Hepatic stellate cell (primary cell): ENCODE results near the gene LNX1.
"Not testable (repeated sequence)": the region's sequence is repeated elsewhere in the genome, so short reads cannot be mapped to it uniquely, and the experiment has no call there.

Source experiments
- DNase-seq: peaks from one replicate; pipeline ENCODE4 v3.0.0; 2011; ENCODE audit warnings: low spot score

The LNX1 gene

DNA sequence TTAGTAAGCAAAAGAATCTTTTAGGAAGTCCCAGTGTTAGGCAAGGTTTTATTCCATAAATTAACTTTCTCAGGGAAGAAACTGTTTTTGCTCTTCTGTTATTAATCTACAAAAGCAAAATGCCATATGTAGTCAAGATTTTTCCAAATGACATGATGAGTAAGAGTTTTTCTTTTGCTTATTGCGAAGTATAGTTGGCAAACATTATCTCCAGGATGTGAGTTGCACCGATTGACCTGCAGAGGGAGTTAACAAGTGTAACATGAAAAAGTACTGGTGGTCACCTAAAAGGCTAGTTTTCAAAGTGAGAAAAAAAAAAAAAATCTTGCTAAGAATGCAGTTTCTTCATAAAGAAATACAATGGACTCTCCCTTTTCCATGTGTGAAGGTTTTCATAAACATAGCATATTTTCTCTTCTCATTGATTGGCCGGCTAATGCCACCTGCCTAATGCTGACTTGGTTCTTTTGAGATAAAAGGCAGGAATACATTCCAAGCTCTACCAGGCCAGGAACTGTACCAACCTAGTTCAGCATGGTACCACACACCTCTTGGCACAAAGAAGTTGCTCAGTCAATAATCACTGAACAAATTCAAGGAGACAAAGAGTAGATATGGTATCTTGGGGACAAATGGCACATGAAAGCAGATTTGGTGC is 100.2 kb downstream of the LNX1 start:
- peak; percentile 52 for DNase-seq

DNA sequence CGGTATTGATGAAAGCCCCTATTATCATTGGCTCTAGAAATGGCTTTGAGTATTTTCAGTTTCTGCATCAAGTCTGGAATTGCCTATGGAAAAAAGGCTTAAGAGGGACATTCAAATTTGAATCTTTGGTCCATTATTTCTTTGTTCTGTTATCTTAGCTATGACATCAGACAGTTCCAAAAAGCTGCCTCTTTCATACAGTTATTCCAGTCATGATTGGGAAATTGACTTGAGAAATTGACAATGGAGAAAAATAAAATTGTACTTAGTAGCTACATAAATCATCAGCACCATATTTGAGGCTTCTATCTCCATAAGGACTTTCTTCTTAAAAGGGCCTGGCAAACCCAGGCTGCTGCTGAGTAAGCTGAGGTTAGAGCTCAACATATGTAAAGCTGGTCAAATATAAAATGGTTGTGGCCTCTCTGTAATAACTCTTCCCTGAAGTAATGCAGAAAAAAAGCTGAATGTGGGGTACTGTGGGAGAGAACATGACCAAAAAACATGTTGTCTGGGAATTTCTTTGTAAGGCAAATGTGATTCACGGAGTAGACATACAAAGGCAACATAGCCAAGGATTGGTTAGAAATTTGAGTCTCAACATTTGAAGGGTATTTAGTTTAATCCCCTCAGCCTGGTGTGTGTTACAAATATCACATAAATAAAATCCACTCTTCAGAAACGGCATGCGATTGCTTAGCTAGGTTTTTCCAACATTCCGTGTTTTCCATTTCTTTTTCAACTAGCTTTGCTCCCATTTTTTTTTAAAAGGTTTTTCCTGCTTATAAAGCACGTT is 100.9 kb downstream of the LNX1 start:
- DNase-seq = no peak

DNA sequence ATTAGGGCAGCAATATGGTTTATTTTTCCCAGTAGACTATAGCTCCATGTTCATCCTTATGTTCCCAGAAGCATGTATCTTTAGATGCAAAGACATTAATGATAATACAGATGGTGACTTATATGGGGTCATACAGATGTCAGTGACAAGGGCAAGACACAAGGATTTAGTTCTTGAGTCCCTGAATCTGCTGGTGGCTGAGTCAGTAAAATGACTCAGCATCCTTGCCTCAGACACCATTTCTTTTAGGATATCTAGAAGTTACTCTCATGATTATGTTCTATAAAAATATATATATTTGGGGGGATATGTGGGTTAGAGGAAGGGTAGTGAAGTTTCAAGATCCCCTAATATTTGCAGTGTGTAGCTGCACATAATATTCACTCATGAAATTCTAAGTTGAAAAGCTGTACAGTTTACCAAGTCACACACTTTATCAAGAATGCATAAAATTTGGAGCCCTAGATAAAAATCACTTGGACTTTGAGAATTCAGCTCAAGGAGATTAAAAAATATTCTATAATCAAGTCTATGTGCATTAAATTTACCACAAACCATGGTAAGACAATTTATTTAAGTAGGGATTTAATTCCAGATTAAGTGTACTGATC is 101.9 kb downstream of the LNX1 start:
- DNase-seq = peak; percentile 35

DNA sequence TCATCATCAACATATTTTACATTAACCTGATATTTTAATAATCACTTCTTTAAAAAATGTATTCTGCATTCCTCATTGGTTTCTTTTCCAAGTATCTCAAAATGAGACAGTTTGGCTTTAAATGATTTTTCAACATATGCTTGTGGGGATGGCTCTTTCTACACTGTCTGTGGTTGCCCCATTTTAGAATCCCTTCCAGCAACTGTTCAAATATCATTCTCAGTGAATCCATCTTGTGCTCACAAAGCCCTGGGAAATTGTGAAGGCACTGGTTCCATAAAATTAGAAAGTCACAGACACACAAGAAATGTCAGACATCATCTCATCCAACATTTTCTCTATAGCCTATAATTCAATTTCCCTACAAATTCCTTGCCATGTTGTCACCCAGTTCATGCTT is 103.5 kb downstream of the LNX1 start:
- DNase-seq = no peak

DNA sequence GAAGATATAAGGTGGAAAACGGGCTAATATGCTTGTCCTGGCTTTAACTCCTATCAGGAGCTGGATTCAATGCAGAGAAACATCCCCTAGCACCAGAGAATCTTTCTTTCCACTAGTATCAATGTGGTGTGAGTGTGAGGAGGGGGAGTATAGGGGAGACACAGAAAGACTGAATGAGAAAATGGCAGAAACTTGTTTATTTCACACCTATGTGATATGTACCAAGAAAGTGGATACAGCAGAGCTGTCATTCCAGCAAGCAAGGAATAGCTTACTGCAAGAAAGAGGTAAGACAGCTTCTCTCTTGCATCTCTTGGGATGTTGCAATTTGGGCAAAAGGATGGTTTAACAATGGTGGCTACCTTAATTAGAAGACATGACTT is 105.6 kb downstream of the LNX1 start:
- DNase-seq = no peak

DNA sequence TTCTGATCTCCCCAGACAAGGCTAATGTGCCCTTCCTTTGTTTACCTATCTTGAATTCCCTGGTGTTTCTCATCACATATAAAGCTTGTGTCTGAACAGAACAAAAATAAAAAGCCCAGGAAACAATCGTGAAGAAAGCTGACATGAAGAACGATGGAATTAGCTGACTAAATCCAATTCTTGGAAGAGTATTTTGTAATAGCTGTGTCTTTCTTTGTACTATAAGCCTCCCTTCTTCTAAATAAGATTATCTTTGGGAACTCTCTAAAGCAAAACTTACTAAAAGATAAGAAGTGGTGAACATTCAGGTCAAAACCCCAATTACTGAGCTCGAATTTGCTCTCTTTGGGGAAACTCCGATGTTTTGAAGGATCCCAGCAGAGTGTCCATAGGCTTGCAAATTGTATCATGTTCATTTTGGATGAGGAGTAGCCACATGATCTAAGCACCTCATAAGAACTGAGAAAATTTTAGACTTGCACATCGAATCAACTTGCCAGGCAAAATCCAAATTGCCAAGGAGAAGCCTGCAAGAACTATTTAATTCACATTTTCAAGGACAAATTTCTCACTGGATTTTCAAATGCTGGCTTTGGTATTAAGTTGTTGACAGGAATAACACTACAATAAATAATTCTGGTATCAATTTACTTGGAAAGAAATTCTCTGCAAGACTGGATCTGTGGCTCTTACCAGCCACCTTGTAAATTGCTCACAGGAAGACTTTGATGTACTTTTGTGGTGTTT is 106.2 kb downstream of the LNX1 start:
- no peak for DNase-seq

DNA sequence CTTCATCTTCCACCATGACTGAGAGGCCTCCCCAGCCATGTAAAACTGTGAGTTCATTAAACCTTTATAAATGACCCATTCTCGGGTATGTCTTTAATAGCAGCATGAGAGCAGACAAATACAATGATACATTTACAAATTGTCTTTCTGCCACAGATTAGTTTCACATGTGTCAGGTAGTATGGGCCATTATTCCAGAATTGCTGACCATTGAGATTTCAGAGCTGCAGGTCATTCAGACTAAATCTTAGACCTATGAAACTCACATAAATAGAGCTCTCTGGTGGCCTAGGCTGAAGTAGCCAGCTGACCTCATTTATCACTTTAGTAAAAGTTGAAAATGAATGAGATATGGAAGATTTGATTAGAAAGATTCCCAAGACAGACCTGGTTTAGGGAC is 108.0 kb downstream of the LNX1 start:
- DNase-seq = no peak

DNA sequence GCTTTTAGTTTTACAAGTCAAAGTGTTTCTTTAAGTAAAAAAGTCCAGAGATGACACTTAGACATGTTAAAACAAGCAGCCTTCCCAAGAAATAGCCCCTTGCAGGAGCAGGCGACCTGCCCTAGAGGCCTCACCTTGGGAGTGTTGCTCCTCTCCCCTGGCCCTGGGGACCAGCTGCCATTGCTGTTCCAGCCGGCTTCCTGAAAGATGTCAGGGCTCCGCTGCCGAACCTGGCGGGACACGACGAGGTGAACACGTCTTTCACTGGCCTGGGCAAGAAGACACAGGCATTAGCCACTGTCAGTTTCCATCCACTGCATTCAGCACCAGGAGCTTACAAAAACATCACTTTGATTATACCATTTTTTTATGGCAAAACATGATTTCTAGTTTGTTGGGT is 109.7 kb downstream of the LNX1 start:
- DNase-seq = no peak

DNA sequence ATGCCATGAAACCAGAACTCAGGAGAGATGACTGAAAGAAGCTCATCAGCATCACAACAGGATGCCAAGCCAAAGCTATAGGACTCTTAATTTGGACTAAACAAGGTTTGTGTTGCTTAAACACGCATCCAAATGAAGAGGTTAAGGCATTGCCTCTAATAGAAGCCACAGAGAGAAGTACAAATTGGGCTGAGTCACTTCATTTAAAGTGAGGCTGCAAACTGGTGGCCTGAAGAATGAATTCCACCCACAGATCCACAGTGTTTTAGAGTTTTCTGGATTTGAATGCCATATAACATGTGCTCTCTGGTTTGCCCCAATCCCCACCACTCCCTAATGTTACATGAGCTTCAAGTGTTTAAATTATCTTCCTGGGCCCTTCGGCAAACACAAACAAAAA is 110.4 kb downstream of the LNX1 start:
- DNase-seq = no peak

DNA sequence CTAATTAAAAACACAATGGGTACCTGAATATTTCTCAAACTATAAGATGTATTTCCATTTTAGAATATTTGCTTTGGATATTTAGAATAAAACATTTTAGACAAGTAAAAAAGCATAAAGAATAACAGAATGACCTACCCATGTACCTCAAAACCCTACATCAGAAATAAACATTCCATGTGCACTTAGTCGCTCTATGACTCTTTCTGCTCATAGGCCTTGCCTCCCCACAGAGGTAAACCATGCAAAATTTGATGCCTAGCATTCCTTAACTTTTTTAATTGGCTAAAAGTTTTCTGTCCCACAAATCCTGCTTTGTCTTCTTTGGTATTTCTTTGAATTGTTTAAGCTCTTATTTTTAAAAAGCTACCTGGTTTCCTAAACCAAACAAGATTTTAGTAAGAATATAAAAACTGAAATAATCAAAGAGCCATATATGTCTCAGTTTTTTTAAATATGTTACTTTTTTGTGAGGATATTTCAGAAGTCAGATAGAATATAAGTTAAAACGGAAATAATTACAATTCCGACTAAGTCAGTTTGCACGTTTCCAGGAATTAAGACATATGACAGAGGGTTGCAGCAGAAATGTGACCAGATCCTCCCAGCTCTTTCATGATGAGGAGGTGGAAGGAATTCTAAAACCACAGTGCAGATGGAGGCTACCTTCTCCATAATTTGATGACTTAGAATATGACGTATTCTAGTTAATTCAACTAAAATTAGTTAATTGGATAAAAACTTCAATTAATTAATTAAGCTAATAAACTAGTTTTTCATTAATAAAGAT is 111.4 kb downstream of the LNX1 start:
- peak; percentile 28 for DNase-seq

DNA sequence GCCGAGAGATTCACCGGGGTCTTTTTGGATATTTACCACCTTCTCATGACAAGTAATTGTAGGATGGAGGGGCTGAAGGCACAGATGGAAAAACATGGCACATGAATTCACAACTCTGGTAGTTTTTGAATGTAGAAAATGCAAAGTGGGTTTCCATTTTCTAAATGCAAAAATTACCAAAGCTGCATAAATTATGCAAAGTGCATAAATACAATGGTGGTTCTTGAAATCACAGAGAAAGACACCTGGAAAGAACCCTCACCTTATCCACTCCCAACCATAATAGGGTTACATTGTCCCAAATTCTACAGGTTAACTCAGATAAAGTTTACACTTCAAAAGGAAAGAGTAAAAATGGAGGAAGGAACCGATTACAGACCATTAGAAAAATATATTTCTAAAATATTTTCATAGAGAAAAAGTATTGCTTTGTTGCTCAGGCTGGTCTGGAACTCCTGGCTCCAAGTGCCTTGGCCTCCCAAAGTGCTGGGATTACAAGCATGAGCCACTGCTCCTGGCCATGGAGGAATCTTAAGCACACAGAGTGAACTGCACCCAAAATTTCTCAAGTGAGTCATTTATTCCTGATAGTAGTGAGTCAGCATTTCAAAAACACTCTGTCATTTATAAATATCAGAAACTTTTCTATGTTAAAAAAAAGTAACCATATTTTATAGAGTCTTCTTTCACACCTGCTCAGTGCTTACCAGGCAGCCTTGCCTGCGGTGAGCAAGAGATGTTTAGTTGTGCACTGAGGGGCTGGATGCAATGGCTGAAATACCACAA is 112.4 kb downstream of the LNX1 start:
- peak; percentile 41 for DNase-seq

DNA sequence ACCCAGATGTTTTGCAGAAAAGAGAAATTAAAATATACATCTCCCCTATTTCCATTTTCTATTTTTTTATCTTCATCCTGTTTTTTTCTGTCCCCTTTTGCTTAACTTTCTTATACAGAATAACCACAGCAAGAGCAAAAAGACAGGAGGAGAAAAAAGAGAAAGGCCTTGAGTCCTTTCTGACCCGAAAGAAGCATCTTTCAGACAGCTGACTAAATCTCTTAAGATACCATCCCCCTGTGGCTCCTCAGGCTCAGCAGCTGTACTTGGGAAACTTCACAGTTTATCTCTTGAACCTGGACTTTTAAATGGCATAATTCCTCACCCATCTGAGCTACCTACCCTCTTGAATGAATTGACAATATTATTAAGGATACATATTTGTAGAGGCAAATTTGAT is 113.7 kb downstream of the LNX1 start:
- no peak for DNase-seq

DNA sequence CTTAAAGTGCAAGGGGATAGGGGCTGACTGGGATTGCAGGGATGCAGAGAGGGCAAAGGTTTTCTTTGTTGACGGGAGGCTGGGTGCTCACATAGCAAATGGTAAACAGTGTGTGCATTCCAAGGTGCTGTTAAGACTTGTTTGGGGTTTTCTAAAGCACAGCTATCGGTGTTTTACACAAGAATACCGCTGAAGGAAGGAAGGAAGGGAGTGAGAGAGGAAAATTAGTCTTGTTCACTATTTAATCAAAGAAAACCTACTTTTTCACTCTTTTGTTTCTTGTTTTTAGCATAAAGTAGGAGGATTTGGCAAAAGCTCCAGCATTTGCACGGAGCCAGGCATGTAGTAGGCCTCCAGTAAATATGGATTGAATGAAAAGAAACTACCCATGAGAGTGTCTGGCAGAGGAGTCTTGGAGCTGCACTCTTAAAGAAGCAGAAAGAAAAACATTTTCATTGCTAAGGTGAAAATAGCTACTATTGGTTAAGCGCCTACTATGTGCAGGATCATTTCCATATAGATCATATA is 114.2 kb downstream of the LNX1 start:
- no peak for DNase-seq

DNA sequence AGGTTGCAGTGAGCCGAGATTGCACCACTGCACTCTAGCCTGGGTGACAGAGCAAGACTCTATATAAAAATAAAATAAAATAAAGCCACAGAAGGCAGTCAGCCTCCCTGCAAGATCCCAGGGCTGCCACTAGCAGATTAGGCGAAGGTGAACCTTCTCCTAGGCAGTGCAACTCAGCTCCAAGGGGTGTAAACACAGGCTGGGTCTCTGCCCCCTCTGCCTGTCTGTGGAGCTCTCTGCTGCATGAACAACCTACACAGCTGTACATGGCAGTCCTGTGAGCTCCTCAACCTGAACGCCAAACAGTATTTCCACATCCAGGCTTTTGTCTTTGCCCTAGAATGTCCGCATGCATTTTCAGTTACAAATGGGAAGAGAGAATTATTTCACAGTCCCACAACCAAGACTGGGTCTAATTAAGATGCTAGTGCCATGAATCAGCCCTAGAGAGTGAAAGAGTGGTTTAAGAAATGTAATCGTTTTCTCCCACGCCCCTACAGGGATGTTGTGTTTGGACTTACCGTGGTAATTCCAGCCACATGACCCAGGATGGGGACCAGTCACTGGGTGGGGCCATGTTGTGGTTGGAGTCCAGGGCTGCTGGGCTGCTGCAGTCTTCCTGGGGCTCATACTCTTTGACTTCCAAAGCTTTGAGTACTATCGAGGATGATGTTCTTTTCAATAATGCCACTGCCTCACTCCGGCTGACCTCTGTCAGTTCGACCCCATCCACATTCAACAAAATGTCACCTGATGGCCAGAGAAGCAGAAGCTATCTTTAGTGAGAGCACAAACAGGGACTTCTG is 114.9 kb downstream of the LNX1 start:
- DNase-seq = peak; percentile 77

DNA sequence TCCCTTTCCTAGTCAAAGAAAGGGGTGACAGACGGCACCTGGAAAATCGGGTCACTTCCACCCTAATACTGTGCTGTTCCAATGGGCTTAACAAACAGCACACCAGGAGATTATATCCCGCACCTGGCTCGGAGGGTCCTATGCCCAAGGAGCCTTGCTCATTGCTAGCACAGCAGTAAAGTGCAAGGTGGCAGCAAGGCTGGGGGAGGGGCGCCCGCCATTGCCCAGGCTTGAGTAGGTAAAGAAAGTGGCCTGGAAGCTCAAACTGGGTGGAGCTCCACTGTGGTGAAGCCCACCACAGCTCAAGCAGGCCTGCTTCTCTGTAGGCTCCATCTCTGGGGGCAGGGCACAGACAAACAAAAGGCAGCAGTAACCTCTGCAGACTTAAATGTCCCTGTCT is 124.7 kb downstream of the LNX1 start:
- not testable (repeated sequence) for DNase-seq

DNA sequence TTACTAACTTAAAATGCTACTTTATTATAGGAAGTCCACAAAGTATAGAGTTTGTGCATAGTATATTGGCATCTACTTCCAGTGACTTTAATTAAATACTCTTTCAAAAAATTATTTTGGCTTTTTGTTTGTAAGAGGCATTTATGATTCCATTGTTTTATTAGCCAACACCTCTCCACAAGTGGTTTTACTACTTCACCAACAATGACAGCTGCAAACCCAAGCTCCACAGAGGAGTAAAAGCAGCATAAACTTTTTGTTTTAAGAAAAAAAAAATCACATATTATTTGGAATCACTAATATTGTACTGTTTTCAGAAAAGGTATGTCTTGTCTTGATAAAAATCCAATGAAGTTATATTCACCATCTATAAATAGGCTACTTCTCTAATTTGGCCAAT is 125.4 kb downstream of the LNX1 start:
- no peak for DNase-seq

DNA sequence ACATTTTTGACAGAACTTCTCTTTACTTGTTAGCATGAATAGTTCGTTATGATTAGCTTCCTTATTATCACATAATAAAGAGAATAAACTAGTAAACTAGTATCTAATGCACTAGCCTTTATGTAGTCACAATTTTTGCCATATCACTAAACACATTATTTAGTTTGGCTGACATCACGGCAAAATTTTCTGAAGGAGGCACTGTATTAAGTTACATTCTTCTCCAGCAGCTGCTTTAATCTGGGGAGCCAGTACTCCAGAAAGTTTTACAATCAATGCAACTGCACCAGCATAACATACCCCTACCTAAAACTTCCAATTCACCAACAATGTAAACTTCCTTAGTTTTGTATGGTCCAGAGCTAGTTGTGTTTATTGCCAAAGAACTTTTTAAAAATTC is 126.0 kb downstream of the LNX1 start:
- DNase-seq = no peak

DNA sequence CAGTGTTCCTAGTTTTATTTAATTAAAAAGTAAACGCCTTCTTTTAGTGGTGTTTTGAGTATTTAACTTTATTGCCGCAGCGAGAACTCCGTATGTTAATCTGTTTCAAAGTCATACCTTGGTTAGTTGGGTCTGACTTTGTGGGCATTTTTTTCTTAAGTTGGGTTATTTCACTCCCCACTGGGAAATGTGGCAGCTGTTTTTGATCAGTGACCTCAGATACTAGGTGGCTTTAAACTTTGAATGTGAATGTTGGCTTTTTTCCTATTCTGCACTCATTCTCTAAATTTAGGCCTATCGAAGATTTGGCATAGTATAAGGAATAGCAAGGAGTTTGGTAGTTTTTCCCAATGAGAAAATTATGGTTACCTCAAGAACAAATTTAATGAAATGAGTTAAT is 127.9 kb downstream of the LNX1 start:
- DNase-seq = no peak

DNA sequence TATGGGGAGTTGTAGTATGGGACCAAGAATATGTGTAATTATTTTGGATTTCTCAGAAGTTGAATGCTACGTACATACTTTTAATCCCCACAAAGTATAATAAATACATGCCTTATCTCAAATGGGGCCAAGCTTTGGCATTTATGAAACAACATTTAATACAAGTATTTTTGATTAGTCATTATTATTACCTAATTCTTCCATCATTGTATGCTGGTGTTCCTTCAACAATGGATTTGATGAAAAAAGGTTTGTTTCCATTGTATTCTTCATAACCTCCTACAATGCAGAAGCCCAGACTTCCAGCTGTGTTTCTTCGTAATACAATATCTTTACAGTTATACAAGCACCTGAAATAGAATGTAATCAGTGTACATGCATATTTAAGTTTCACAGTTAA is 130.0 kb downstream of the LNX1 start:
- DNase-seq = no peak

DNA sequence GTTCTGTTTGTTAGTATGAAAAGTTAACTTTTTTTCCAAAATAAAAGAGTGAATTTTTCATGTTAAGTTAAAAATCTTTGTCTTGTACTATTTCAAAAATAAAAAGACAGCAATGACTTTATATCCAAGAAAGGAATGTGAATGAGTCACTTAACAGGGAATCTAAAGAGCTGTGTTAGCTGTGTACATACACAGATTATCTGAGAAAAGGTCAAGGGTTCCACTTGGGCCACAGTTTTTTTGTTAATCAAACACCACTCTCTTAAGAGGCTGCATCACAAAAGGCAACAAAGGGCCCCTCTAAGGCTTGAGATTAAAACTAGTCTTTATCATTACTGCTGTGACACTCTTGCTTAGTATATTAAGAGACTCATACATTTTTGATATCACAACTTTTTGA is 131.7 kb downstream of the LNX1 start:
- DNase-seq = peak; percentile 8
